K562 (cell line): Measurements from ENCODE around the gene MAGI2. TPM values are rescaled to one million over a fixed set of nuclear protein-coding genes. Genes with fewer than 3 reads are reported as not detected.
A peak's percentile ranks its signal among the peaks of the same experiment; 100 is the strongest.

Source experiments
- ATAC-seq: fragments of 200-7000 bp; cut with Tn5 transposase; 3 replicates; pipeline ENCODE4 v1.9.1; 2020; ENCODE audit warnings: moderate library complexity
- BruUV-seq: library from RNA; stranded (reverse); fragments of 400-500 nt; replicated peaks from 2 replicates; lab custom pipeline; 2021; lab: Mats Ljungman, UMichigan
- CTCF ChIA-PET: fragments of 300-600 bp; formaldehyde crosslinking; extraction: SDS; loops from one replicate; lab custom pipeline; 2021; ENCODE audit warnings: low intra/inter-chr PET ratio; lab: Yijun Ruan, JAX
- POLR2A ChIA-PET: fragments of 300-600, 350-650 bp; sonication (Branson Sonifier 250); formaldehyde crosslinking; extraction: SDS; loops from one replicate; lab custom pipeline; 2021; ENCODE audit warnings: antibody characterized with exemption, inconsistent platforms; lab: Yijun Ruan, JAX
- DNase-seq, 4 experiments: peaks; one replicate each; pipeline versions ENCODE4 v3.0.0 to v3.0.0-alpha.2; 2011 to 2018; ENCODE audit warnings: low spot score in 3 of 4, mixed read lengths in 3 of 4; ENCODE audit errors: extremely low read depth in 1 of 4
- FAIRE-seq: peaks from 2 replicates; lab custom pipeline; 2011; peaks lifted over from hg19 to GRCh38; lab: Jason Lieb, UNC
- H2AFZ ChIP-seq: 2 replicates; pipeline ENCODE4 v1.6.0; 2011; ENCODE audit warnings: low read depth, low read length, control low read depth, inconsistent platforms
- H3K27ac ChIP-seq: fragments of 200-600 bp; 3 replicates; pipeline ENCODE4 v1.8.0; 2011; ENCODE audit warnings: low read depth, mild to moderate bottlenecking, control low read depth, inconsistent platforms, low read length, moderate library complexity, mixed read lengths; ENCODE audit errors: extremely low read depth
- H3K27me3 ChIP-seq, 2 experiments: fragments of 300-600 bp in 1 of 2; 2 replicates in 1 of 2; 3 replicates in 1 of 2; pipeline versions ENCODE4 v1.6.0 to v1.8.0; 2011; ENCODE audit warnings: inconsistent platforms in 2 of 2, low read length in 2 of 2, mild to moderate bottlenecking in 1 of 2, mixed read lengths in 1 of 2, moderate library complexity in 1 of 2; ENCODE audit not compliant: control insufficient read depth in 2 of 2, insufficient read depth in 2 of 2
- H3K36me3 ChIP-seq: fragments of 300-600 bp; 3 replicates; pipeline ENCODE4 v1.8.0; 2011; ENCODE audit warnings: mild to moderate bottlenecking, low read length, inconsistent platforms; ENCODE audit not compliant: control insufficient read depth, insufficient read depth
- H3K4me1 ChIP-seq, 2 experiments: fragments of 200-600 bp in 1 of 2; replicated peaks in 1 of 2; 2 replicates in 1 of 2; 3 replicates in 1 of 2; pipeline versions ENCODE4 v1.5.1 to v1.8.0; 2011; ENCODE audit warnings: inconsistent platforms in 2 of 2, low read length in 2 of 2, mild to moderate bottlenecking in 1 of 2, mixed read lengths in 1 of 2, moderate library complexity in 1 of 2; ENCODE audit not compliant: control insufficient read depth in 2 of 2, insufficient read depth in 2 of 2
- H3K4me2 ChIP-seq: 2 replicates; pipeline ENCODE4 v1.6.1; 2011; ENCODE audit warnings: low read length, control low read depth, inconsistent platforms, mixed read lengths; ENCODE audit not compliant: insufficient read depth
- H3K4me3 ChIP-seq: fragments of 200-600 bp; sonication (generic), shearing (Covaris generic); 2 replicates; pipeline ENCODE4 v1.5.1; 2016; ENCODE audit warnings: control low read depth, inconsistent platforms
- H3K79me2 ChIP-seq: fragments of 200-600 bp; 3 replicates; pipeline ENCODE4 v1.8.0; 2011; ENCODE audit warnings: low read length, inconsistent platforms; ENCODE audit not compliant: control insufficient read depth, insufficient read depth
- H3K9ac ChIP-seq, 2 experiments: 2 replicates each; pipeline versions ENCODE4 v1.6.0 to v1.6.1; 2011; ENCODE audit warnings: low read depth in 2 of 2, low read length in 2 of 2, control low read depth in 1 of 2, inconsistent platforms in 1 of 2, mild to moderate bottlenecking in 1 of 2, mixed read lengths in 1 of 2; ENCODE audit not compliant: insufficient read depth in 1 of 2
- H3K9me1 ChIP-seq: one replicate; pipeline ENCODE4 v1.6.0; 2011; ENCODE audit warnings: inconsistent platforms, mild to moderate bottlenecking, low read length, moderate library complexity; ENCODE audit not compliant: control insufficient read depth, insufficient read depth
- H3K9me3 ChIP-seq: replicated peaks from 2 replicates; pipeline ENCODE4 v1.5.1; 2011; ENCODE audit warnings: low read depth, low read length, inconsistent platforms; ENCODE audit not compliant: control insufficient read depth, insufficient read depth
- H4K20me1 ChIP-seq: replicated peaks from 2 replicates; pipeline ENCODE4 v1.6.1; 2011; ENCODE audit warnings: low read length, inconsistent platforms, mixed read lengths; ENCODE audit not compliant: control insufficient read depth, insufficient read depth
- MCM2 ChIP-seq: fragments of 450-650 bp; IDR thresholded peaks from 2 replicates; pipeline ENCODE4 v1.6.1; 2017; ENCODE audit warnings: low read depth, mild to moderate bottlenecking
- NCOA6 ChIP-seq: fragments of 450-650 bp; IDR thresholded peaks from 2 replicates; pipeline ENCODE4 v1.6.1; 2017; ENCODE audit warnings: mild to moderate bottlenecking
- RB1 ChIP-seq: fragments of 450-650 bp; IDR thresholded peaks from 2 replicates; pipeline ENCODE4 v1.6.1; 2017; ENCODE audit warnings: low read depth, mild to moderate bottlenecking
- STAT6 ChIP-seq: sonication (generic); formaldehyde crosslinking; IDR thresholded peaks from 2 replicates; pipeline ENCODE4 v1.8.1; 2023; ENCODE audit warnings: mild to moderate bottlenecking, missing genetic modification reagents
- ZKSCAN3 ChIP-seq: fragments of 250-450 bp; sonication (Bioruptor Pico); IDR thresholded peaks from 2 replicates; pipeline ENCODE4 v1.4.0; 2020
- ZNF511 ChIP-seq: sonication (generic); formaldehyde crosslinking; IDR thresholded peaks from 2 replicates; pipeline ENCODE4 v1.8.0; 2022; ENCODE audit warnings: mild to moderate bottlenecking, missing genetic modification reagents
- WGBS: fragments of 100-300 bp; shearing (Covaris generic); methylation state at CpG from one replicate; pipeline ENCODE4 v1.1.6; 2016; ENCODE audit warnings: low coverage, mixed read lengths; ENCODE audit not compliant: insufficient coverage; ENCODE audit errors: missing lambda C conversion rate; 5-methylcytosine and 5-hydroxymethylcytosine counted together
- in situ Hi-C: fragments of 300-500 bp; cut with MboI; formaldehyde crosslinking; loops from 4 replicates; pipeline ENCODE4 v1.15.0; 2018; ENCODE audit warnings: inconsistent platforms, mixed read lengths
- intact Hi-C: fragments of 100-400 bp; cut with micrococcal nuclease; formaldehyde crosslinking; loops from 2 replicates; pipeline ENCODE4 v1.14.2; 2022
- polyA plus RNA-seq, 8 experiments: library from polyadenylated mRNA; depleted of rRNA in 4 of 8; stranded (reverse) in 5 of 8; unstranded in 3 of 8; fragments of >200 nt; fragmentation: Nextera tagmentation in 2 of 8; fragmentation: Illumina TruSeq in 1 of 8; extraction: Ambion mirVana in 2 of 8; extraction: Trizol in 1 of 8; gene quantifications; 2 replicates each; pipeline versions ENCODE4 v1.2.1 to v1.2.3, GENCODE V29; 2011 to 2014; ENCODE audit warnings: inconsistent platforms in 1 of 8, missing spikeins in 1 of 8
- total RNA-seq, 7 experiments: library from RNA; depleted of rRNA in 6 of 7; stranded (reverse); fragments of >200 nt in 6 of 7; fragmentation: Illumina TruSeq in 2 of 7; extraction: Trizol in 2 of 7; gene quantifications; 2 replicates each; pipeline versions ENCODE4 v1.2.1 to v1.2.3, GENCODE V29; 2011 to 2021; ENCODE audit warnings: low replicate concordance in 1 of 7
- TF ChIP-seq, protein P1 (sequence below), 3 experiments: fragments of 200-800 bp in 1 of 3; sonication (Bioruptor generic) in 1 of 3; sonication (generic) in 1 of 3; formaldehyde crosslinking in 1 of 3; IDR thresholded peaks; 2 replicates each; pipeline versions ENCODE4 v1.6.1 to v1.8.0; 2016 to 2022; ENCODE audit warnings: mild to moderate bottlenecking in 2 of 3, missing compliant biosample characterization in 2 of 3, missing genetic modification characterization in 2 of 3, missing genetic modification reagents in 1 of 3
- TF ChIP-seq, protein P2 (sequence below): fragments of 450-650 bp; IDR thresholded peaks from 2 replicates; pipeline ENCODE4 v1.6.1; 2016; ENCODE audit warnings: mild to moderate bottlenecking
- TF ChIP-seq, protein P3 (sequence below), 2 experiments: fragments of 450-650 bp; conservative IDR thresholded peaks; 2 replicates each; pipeline ENCODE4 v1.6.1; 2017; ENCODE audit warnings: mild to moderate bottlenecking in 2 of 2, moderate library complexity in 2 of 2

Gene MAGI2
- total and polyA plus RNA-seq, 9 of the 15 experiments (the other 6 are each of a cell fraction or from before 2014, with no cell fraction given): 0.27 to 1.4 (median 0.70) TPM

GRCh38 chr7:78039790-78040776 lies 1413.4 kb downstream of the MAGI2 start:
- peak; percentile 67 for FAIRE-seq
- TF ChIP-seq MCM2: no peak
- TF ChIP-seq STAT6 (CRISPR knock-in tag): no peak
- no peak for TF ChIP-seq NCOA6
- TF ChIP-seq, protein P1, sequence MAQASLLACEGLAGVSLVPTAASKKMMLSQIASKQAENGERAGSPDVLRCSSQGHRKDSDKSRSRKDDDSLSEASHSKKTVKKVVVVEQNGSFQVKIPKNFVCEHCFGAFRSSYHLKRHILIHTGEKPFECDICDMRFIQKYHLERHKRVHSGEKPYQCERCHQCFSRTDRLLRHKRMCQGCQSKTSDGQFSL (CRISPR knock-in tag; IDR thresholded peaks at IDR 0.05): 0 out of 2 replicates have a peak, but pooled peaks have one; percentile 45
- TF ChIP-seq, protein P1 (tag; IDR thresholded peaks at IDR 0.05): no peak
- TF ChIP-seq RB1: peak; percentile 89
- no peak for TF ChIP-seq ZKSCAN3 (CRISPR knock-in tag)
- peak; percentile 69; the same call in 1 of the 2 replicates for TF ChIP-seq ZNF511 (CRISPR knock-in tag)
- TF ChIP-seq, protein P2, sequence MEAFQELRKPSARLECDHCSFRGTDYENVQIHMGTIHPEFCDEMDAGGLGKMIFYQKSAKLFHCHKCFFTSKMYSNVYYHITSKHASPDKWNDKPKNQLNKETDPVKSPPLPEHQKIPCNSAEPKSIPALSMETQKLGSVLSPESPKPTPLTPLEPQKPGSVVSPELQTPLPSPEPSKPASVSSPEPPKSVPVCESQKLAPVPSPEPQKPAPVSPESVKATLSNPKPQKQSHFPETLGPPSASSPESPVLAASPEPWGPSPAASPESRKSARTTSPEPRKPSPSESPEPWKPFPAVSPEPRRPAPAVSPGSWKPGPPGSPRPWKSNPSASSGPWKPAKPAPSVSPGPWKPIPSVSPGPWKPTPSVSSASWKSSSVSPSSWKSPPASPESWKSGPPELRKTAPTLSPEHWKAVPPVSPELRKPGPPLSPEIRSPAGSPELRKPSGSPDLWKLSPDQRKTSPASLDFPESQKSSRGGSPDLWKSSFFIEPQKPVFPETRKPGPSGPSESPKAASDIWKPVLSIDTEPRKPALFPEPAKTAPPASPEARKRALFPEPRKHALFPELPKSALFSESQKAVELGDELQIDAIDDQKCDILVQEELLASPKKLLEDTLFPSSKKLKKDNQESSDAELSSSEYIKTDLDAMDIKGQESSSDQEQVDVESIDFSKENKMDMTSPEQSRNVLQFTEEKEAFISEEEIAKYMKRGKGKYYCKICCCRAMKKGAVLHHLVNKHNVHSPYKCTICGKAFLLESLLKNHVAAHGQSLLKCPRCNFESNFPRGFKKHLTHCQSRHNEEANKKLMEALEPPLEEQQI: no peak
- TF ChIP-seq, protein P3, sequence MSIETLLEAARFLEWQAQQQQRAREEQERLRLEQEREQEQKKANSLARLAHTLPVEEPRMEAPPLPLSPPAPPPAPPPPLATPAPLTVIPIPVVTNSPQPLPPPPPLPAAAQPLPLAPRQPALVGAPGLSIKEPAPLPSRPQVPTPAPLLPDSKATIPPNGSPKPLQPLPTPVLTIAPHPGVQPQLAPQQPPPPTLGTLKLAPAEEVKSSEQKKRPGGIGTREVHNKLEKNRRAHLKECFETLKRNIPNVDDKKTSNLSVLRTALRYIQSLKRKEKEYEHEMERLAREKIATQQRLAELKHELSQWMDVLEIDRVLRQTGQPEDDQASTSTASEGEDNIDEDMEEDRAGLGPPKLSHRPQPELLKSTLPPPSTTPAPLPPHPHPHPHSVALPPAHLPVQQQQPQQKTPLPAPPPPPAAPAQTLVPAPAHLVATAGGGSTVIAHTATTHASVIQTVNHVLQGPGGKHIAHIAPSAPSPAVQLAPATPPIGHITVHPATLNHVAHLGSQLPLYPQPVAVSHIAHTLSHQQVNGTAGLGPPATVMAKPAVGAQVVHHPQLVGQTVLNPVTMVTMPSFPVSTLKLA (conservative IDR thresholded peaks at IDR 0.05): no peak

More at GRCh38 chr7:78039790-78040776, 1413.4 kb downstream of the MAGI2 start:
- BruUV-seq: no TSS peak
- in situ Hi-C loops: loop anchor here (10.0 kb wide), 1 partner anchor 375 kb away; no protein-coding TSS in a partner anchor
- Histone ChIP-seq H3K9me1 (no peaks in the 10 kb centered on the region), H3K27ac (no peak overlapping the region), H3K9ac (peak overlapping the region in 1 of 2 experiments; percentile 3; a peak in 1 of 4 replicates), H3K9me3 (no peaks in the 10 kb centered on the region), H3K4me3 (no peak overlapping the region), H2AFZ (peak overlapping the region; percentile 82), H3K4me2 (peak overlapping the region; percentile 53), H3K36me3 (no peaks in the 10 kb centered on the region), H3K79me2 (no peaks in the 10 kb centered on the region), H3K27me3 (peaks cover 19 to 27% of the 10 kb centered on the region in 2 experiments), H4K20me1 (no peaks in the 10 kb centered on the region), H3K4me1 (peaks cover 0 to 6% of the 10 kb centered on the region in 2 experiments; a peak in 1 of 5 replicates)
- ATAC-seq (peak; percentile 99), DNase-seq (peak; percentile 76 to 85 (median 81))
- ChIA-PET POLR2A (interaction anchor here (0.6 to 1.0 kb wide), 4 partner anchors 10 to 317 kb away, joined by 3 to 6 read pairs (median 3); no protein-coding TSS in a partner anchor), CTCF (interaction anchor here (0.5 to 2.9 kb wide), 6 partner anchors 16 to 1940 kb away, joined by 3 to 39 read pairs (median 4); no protein-coding TSS in a partner anchor)
- 21% methylated on average over 38 of the region's 40 CpGs for WGBS
- intact Hi-C loops: loop anchor here (1.0 kb wide), 3 partner anchors 20 to 383 kb away; no protein-coding TSS in a partner anchor
